ENCODE data around the gene PGM1.

DNA sequence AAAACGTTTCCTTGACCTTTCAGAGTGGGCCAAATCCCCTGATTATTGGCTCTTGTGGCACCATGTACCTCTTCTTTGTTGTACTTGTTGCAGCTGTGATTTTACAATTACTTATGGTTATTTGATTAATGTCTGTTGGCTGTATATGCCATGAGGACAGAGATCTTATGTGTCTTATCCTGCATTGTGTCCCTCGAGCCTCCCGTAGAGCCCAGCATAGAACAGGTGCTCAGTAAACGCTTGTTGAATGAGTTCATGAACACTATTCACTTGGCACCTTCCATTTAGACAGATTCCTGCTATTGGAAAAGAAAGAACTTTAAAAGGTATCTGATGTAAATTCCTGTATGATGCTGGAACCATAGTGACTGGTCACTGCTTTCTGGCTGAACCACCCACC lies 48.4 kb downstream of the PGM1 start:
- TF ChIP-seq CTCF (conservative IDR thresholded peaks at IDR 0.05; ENCODE audit: low read length) (no peak), EZH2phosphoT487 (IDR thresholded peaks at IDR 0.05; ENCODE audit: borderline replicate concordance, low read depth, low read length) (no peak)
